Measurements from ENCODE around the gene LSG1. TPM values are rescaled to one million over a fixed set of nuclear protein-coding genes. Genes with fewer than 3 reads are reported as not detected.

The LSG1 gene
- polyA plus RNA-seq, 1 donor from 2014 or later = 35.5 TPM

- H3K79me2 ChIP-seq (replicated peaks; ENCODE audit: insufficient read depth, low read length) = no peaks in the 10 kb centered on the region
- no peak overlapping the region for H2AFZ ChIP-seq (ENCODE audit: low read depth, low read length)
- no peak for TF ChIP-seq MXI1 (conservative IDR thresholded peaks at IDR 0.05; ENCODE audit: poor library complexity, severe bottlenecking)
- TF ChIP-seq SMC3 (conservative IDR thresholded peaks at IDR 0.05; ENCODE audit: poor library complexity) = peak; percentile 48
- TF ChIP-seq EP300 (conservative IDR thresholded peaks at IDR 0.05; ENCODE audit: poor library complexity, severe bottlenecking) = no peak
- TF ChIP-seq RAD21 (conservative IDR thresholded peaks at IDR 0.05) = peak; percentile 29
- TF ChIP-seq CTCF (IDR thresholded peaks at IDR 0.05; ENCODE audit: poor library complexity, severe bottlenecking) = peak; percentile 65
- peak; percentile 24 for TF ChIP-seq POLR2AphosphoS5 (IDR thresholded peaks at IDR 0.05)
- no peak for TF ChIP-seq EZH2 (IDR thresholded peaks at IDR 0.05; ENCODE audit: borderline replicate concordance, insufficient read depth, low read length, poor library complexity, severe bottlenecking)
- no peak for TF ChIP-seq TAF1 (IDR thresholded peaks at IDR 0.05; ENCODE audit: low read depth)
- no peak for TF ChIP-seq REST (IDR thresholded peaks at IDR 0.05; ENCODE audit: borderline replicate concordance)
- no peak overlapping the region for H3K27ac ChIP-seq (ENCODE audit: low read length)
- H3K9me3 ChIP-seq (ENCODE audit: low read length) = no peaks in the 10 kb centered on the region
- peak overlapping the region; percentile 74 for H3K4me3 ChIP-seq (ENCODE audit: low read length)
- no peaks in the 10 kb centered on the region for H3K36me3 ChIP-seq (ENCODE audit: insufficient read depth, low read length)
- H3F3A ChIP-seq (ENCODE audit: insufficient read depth, low read length, poor library complexity, severe bottlenecking) = no peaks in the 10 kb centered on the region
- H3K27me3 ChIP-seq (ENCODE audit: insufficient read depth, low read depth, low read length) = peaks cover 55% of the 10 kb centered on the region
- no peaks in the 10 kb centered on the region for H3K9me2 ChIP-seq (ENCODE audit: insufficient read depth, low read length)
- peak overlapping the region; percentile 43 for H3K4me2 ChIP-seq (ENCODE audit: low read length)
- no peaks in the 10 kb centered on the region for H4K20me1 ChIP-seq (ENCODE audit: insufficient read depth)
- peak overlapping the region; percentile 36 for H3K9ac ChIP-seq (ENCODE audit: low read length)
Measured at GRCh38 chr3:194687638-194688199, 15.7 kb upstream of the LSG1 start.

- Histone ChIP-seq H3K4me2 (ENCODE audit: low read length) (peak overlapping the region; percentile 73), H3K27me3 (ENCODE audit: insufficient read depth, low read depth, low read length) (peaks cover 55% of the 10 kb centered on the region), H3F3A (ENCODE audit: insufficient read depth, low read length, poor library complexity, severe bottlenecking) (no peaks in the 10 kb centered on the region), H3K9me2 (ENCODE audit: insufficient read depth, low read length) (no peaks in the 10 kb centered on the region), H2AFZ (ENCODE audit: low read depth, low read length) (no peak overlapping the region), H3K27ac (ENCODE audit: low read length) (peak overlapping the region; percentile 7), H4K20me1 (ENCODE audit: insufficient read depth) (no peaks in the 10 kb centered on the region), H3K79me2 (replicated peaks; ENCODE audit: insufficient read depth, low read length) (no peaks in the 10 kb centered on the region), H3K4me3 (ENCODE audit: low read length) (peak overlapping the region; percentile 74), H3K9me3 (ENCODE audit: low read length) (no peaks in the 10 kb centered on the region), H3K36me3 (ENCODE audit: insufficient read depth, low read length) (no peaks in the 10 kb centered on the region), H3K9ac (ENCODE audit: low read length) (peak overlapping the region; percentile 36)
- TF ChIP-seq MXI1 (conservative IDR thresholded peaks at IDR 0.05; ENCODE audit: poor library complexity, severe bottlenecking) (no peak), EZH2 (IDR thresholded peaks at IDR 0.05; ENCODE audit: borderline replicate concordance, insufficient read depth, low read length, poor library complexity, severe bottlenecking) (no peak), POLR2AphosphoS5 (IDR thresholded peaks at IDR 0.05) (no peak), TAF1 (IDR thresholded peaks at IDR 0.05; ENCODE audit: low read depth) (no peak), REST (IDR thresholded peaks at IDR 0.05; ENCODE audit: borderline replicate concordance) (no peak), EP300 (conservative IDR thresholded peaks at IDR 0.05; ENCODE audit: poor library complexity, severe bottlenecking) (no peak), CTCF (IDR thresholded peaks at IDR 0.05; ENCODE audit: poor library complexity, severe bottlenecking) (no peak), RAD21 (conservative IDR thresholded peaks at IDR 0.05) (no peak), SMC3 (conservative IDR thresholded peaks at IDR 0.05; ENCODE audit: poor library complexity) (no peak)
Measured at GRCh38 chr3:194686816-194687637, 15.0 kb upstream of the LSG1 start.
